GM15510 (cell line): ENCODE measurements around the gene HSD17B1.

Experiments used
- POLR2A ChIP-seq: IDR thresholded peaks from 3 replicates; pipeline ENCODE4 v1.6.1; 2011; ENCODE audit warnings: borderline replicate concordance; ENCODE audit not compliant: insufficient read length; ENCODE audit errors: extremely low read depth

Gene HSD17B1

GRCh38 chr17:42591411-42591810, 38.7 kb downstream of the HSD17B1 start:
- TF ChIP-seq POLR2A = no peak

GRCh38 chr17:42596386-42596785, 43.7 kb downstream of the HSD17B1 start:
- TF ChIP-seq POLR2A = no peak

- TF ChIP-seq POLR2A = no peak
Observed at GRCh38 chr17:42598905-42599304, 46.2 kb downstream of the HSD17B1 start.

GRCh38 chr17:42603318-42603717, 50.6 kb downstream of the HSD17B1 start:
- no peak for TF ChIP-seq POLR2A
